Measurements from ENCODE around the gene MSN. TPM values are rescaled to one million over a fixed set of nuclear protein-coding genes. Genes with fewer than 3 reads are reported as not detected.
A peak's percentile ranks its signal among the peaks of the same experiment; 100 is the strongest.

MSN gene
- total and polyA plus RNA-seq, 2 donors from 2014 or later: 124 to 391 TPM

DNA sequence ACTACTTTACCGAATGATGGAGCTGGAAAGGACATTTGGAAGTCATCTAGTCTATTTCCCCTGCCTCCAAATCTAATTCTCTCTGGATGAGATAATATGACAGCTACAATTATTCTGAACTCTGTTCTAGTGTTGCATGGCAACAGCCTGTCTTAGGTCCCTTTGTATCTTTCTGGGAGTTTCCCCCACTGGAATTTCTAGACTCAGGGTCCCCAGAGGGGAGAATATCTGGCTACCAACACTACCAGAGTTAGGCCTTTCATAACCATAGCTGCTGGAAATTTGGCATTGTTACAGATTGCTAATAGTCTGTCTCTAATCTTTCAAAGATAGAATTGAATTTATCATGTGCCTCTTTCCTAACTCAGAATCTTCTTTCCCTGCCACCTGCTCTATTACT, 4.5 kb downstream of the MSN start:
- Histone ChIP-seq H3K27ac (ENCODE audit: low read depth in 2 of 2, low read length in 2 of 2) (peak overlapping the region; percentile 83 to 88), H3K4me3 (ENCODE audit: low read length in 3 of 3) (peak overlapping the region in 2 of 3 donors; percentile 47 to 55), H3K4me1 (ENCODE audit: control insufficient read depth in 2 of 3, insufficient read depth in 2 of 3, low read depth in 1 of 3, low read length in 3 of 3) (peaks cover 0 to 41% (median 21%) of the 10 kb centered on the region in 3 donors), H3K9me3 (ENCODE audit: control insufficient read depth in 2 of 3, insufficient read depth in 1 of 3, low read length in 3 of 3) (no peaks in the 10 kb centered on the region), H3K36me3 (ENCODE audit: control insufficient read depth in 2 of 3, insufficient read depth in 3 of 3, low read length in 3 of 3) (peaks cover 0 to 5% (median 0%) of the 10 kb centered on the region in 3 donors), H3K27me3 (ENCODE audit: control insufficient read depth, insufficient read depth, low read length) (no peaks in the 10 kb centered on the region), H3K9ac (ENCODE audit: low read length in 3 of 3) (peak overlapping the region in 1 of 3 donors; percentile 65)
- intact Hi-C loops (cut with DNase I): no loop called here
- DNase-seq (no peak), FAIRE-seq (no peak)
- TF ChIP-seq CTCF (IDR thresholded peaks at IDR 0.05; ENCODE audit: borderline replicate concordance, extremely low read depth, insufficient read depth): no peak

DNA sequence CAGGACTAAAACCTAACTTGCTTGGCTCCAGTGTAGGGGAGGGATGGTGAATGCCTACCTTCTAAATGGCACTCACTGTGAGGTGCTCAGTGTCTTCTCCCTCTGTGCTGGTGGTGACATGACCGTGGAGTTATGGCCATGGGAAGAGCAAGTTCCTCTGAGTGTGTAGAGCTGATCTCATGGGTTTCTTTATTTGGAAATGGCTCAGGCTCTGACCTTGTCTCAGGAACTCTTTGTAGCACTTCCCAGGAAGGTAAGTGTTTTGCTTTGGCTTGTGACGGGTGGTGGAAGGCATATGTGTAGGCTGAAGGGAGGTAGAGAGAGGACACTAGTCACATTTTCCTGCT, 6.4 kb downstream of the MSN start:
- no peak for FAIRE-seq
- Histone ChIP-seq H3K27ac (ENCODE audit: low read depth in 2 of 2, low read length in 2 of 2) (peak overlapping the region; percentile 82 to 91), H3K9ac (ENCODE audit: low read length in 3 of 3) (peak overlapping the region in 1 of 3 donors; percentile 37), H3K4me1 (ENCODE audit: control insufficient read depth in 2 of 3, insufficient read depth in 2 of 3, low read depth in 1 of 3, low read length in 3 of 3) (peaks cover 0 to 46% (median 27%) of the 10 kb centered on the region in 3 donors), H3K9me3 (ENCODE audit: control insufficient read depth in 2 of 3, insufficient read depth in 1 of 3, low read length in 3 of 3) (no peaks in the 10 kb centered on the region), H3K27me3 (ENCODE audit: control insufficient read depth, insufficient read depth, low read length) (no peaks in the 10 kb centered on the region), H3K4me3 (ENCODE audit: low read length in 3 of 3) (peak overlapping the region in 2 of 3 donors; percentile 34 to 37), H3K36me3 (ENCODE audit: control insufficient read depth in 2 of 3, insufficient read depth in 3 of 3, low read length in 3 of 3) (peaks cover 0 to 5% (median 0%) of the 10 kb centered on the region in 3 donors)
- TF ChIP-seq CTCF (IDR thresholded peaks at IDR 0.05; ENCODE audit: borderline replicate concordance, extremely low read depth, insufficient read depth): no peak
- intact Hi-C loops (cut with DNase I): no loop called here
- DNase-seq: no peak

GRCh38 chrX:65674204-65674893, 6.9 kb downstream of the MSN start:
- intact Hi-C loops (cut with DNase I): no loop called here
- H3K9ac ChIP-seq (ENCODE audit: low read length in 3 of 3): peak overlapping the region in 2 of 3 donors; percentile 16 to 37
- DNase-seq (no peak), FAIRE-seq (no peak)
- no peaks in the 10 kb centered on the region for H3K27me3 ChIP-seq (ENCODE audit: control insufficient read depth, insufficient read depth, low read length)
- H3K4me1 ChIP-seq (ENCODE audit: control insufficient read depth in 2 of 3, insufficient read depth in 2 of 3, low read depth in 1 of 3, low read length in 3 of 3): peaks cover 0 to 46% (median 31%) of the 10 kb centered on the region in 3 donors
- peaks cover 0 to 5% (median 0%) of the 10 kb centered on the region in 3 donors for H3K36me3 ChIP-seq (ENCODE audit: control insufficient read depth in 2 of 3, insufficient read depth in 3 of 3, low read length in 3 of 3)
- H3K9me3 ChIP-seq (ENCODE audit: control insufficient read depth in 2 of 3, insufficient read depth in 1 of 3, low read length in 3 of 3): no peaks in the 10 kb centered on the region
- peak overlapping the region; percentile 82 to 91 for H3K27ac ChIP-seq (ENCODE audit: low read depth in 2 of 2, low read length in 2 of 2)
- TF ChIP-seq CTCF (IDR thresholded peaks at IDR 0.05; ENCODE audit: borderline replicate concordance, extremely low read depth, insufficient read depth): no peak
- peak overlapping the region in 2 of 3 donors; percentile 34 to 37 for H3K4me3 ChIP-seq (ENCODE audit: low read length in 3 of 3)
